A204.1 (cell line): ENCODE data around the gene KRTAP10-5.
"Not testable (repeated sequence)": the region's sequence is repeated elsewhere in the genome, so short reads cannot be mapped to it uniquely, and the experiment has no call there.

Experiments used
- FAIRE-seq: peaks from 2 replicates; lab custom pipeline; 2012; peaks lifted over from hg19 to GRCh38; lab: Jason Lieb, UNC

KRTAP10-5 gene

GRCh38 chr21:44610157-44610843, 29.9 kb upstream of the KRTAP10-5 start:
- not testable (repeated sequence) for FAIRE-seq

- FAIRE-seq = no peak
These were observed 28.8 kb upstream of the KRTAP10-5 start for GRCh38 chr21:44609193-44609592.

- no peak for FAIRE-seq
These were observed 26.1 kb upstream of the KRTAP10-5 start for GRCh38 chr21:44606495-44606894.

- no peak for FAIRE-seq
These were observed 23.5 kb upstream of the KRTAP10-5 start for GRCh38 chr21:44603911-44604310.

GRCh38 chr21:44603109-44603875, 22.9 kb upstream of the KRTAP10-5 start:
- no peak for FAIRE-seq

GRCh38 chr21:44602463-44602850, 22.1 kb upstream of the KRTAP10-5 start:
- no peak for FAIRE-seq

- FAIRE-seq = no peak
These were observed 21.4 kb upstream of the KRTAP10-5 start for GRCh38 chr21:44601596-44602462.

GRCh38 chr21:44601091-44601490, 20.7 kb upstream of the KRTAP10-5 start:
- not testable (repeated sequence) for FAIRE-seq

GRCh38 chr21:44600118-44600978, 19.9 kb upstream of the KRTAP10-5 start, which contains the start of gene KRTAP10-7:
Gene KRTAP10-7, plus strand, starts transcription at chr21:44600597. Its CDS starts 25 bp downstream, at chr21:44600622.
- FAIRE-seq = not testable (repeated sequence)

GRCh38 chr21:44599264-44600029, 19.0 kb upstream of the KRTAP10-5 start:
- FAIRE-seq = no peak

- FAIRE-seq = no peak
These were observed 17.7 kb upstream of the KRTAP10-5 start for GRCh38 chr21:44598061-44598460.

GRCh38 chr21:44596068-44596725, 15.8 kb upstream of the KRTAP10-5 start:
- FAIRE-seq = no peak

- FAIRE-seq = no peak
These were observed 15.1 kb upstream of the KRTAP10-5 start for GRCh38 chr21:44595524-44595923.

- FAIRE-seq = no peak
These were observed 14.1 kb upstream of the KRTAP10-5 start for GRCh38 chr21:44594406-44594916.

GRCh38 chr21:44593598-44594405, 13.4 kb upstream of the KRTAP10-5 start:
- FAIRE-seq = no peak

- no peak for FAIRE-seq
These were observed 12.3 kb upstream of the KRTAP10-5 start, which contains the start of gene KRTAP10-6 for GRCh38 chr21:44592446-44593311. Gene KRTAP10-6, minus strand, starts transcription at chr21:44592505. Its CDS starts 21 bp downstream, at chr21:44592484.

GRCh38 chr21:44591801-44592130, 11.4 kb upstream of the KRTAP10-5 start:
- FAIRE-seq = not testable (repeated sequence)
